GM12864 (cell line): ENCODE results near the gene NOL3.
A peak's percentile ranks its signal among the peaks of the same experiment; 100 is the strongest.
"Not testable (repeated sequence)": the region's sequence is repeated elsewhere in the genome, so short reads cannot be mapped to it uniquely, and the experiment has no call there.

Experiments used
- DNase-seq: peaks from one replicate; pipeline ENCODE4 v3.0.0-alpha.2; 2011; ENCODE audit warnings: low read depth
- H3K4me3 ChIP-seq: 2 replicates; pipeline ENCODE4 v1.5.1; 2011; ENCODE audit warnings: mild to moderate bottlenecking, low read depth, low read length, control low read depth
- CTCF ChIP-seq: IDR thresholded peaks from 2 replicates; pipeline ENCODE4 v1.5.1; 2011; ENCODE audit warnings: low read depth, mild to moderate bottlenecking, moderate library complexity, low read length, control low read depth, inconsistent platforms; ENCODE audit errors: missing control alignments

NOL3 gene

GRCh38 chr16:67170168-67170948 is at the start of gene NOL3:
Gene NOL3 (plus strand): TSS chr16:67170538.
- H3K4me3 ChIP-seq = peak within 1 kb of the TSS; percentile 61
- no peak for DNase-seq
- TF ChIP-seq CTCF = peak; percentile 11

DNA sequence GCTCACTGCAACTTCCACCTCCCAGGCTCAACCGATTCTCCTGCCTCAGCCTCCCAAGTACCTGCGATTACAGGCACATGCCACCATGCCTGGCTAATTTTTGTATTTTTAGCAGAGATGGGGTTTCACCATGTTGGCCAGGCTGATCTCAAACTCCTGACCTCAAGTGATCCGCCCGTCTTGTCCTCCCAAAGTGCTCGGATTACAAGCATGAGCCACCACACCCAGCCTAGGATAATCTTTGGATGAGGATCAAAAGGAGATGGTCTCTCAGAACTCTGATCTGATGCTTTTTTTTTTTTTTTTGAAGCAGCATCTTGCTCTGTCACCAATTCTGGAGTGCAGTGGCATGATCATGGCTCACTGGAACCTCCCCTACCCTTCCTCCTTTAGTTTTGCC is 47.5 kb upstream of the NOL3 start:
- DNase-seq, H3K4me3 ChIP-seq: not testable (repeated sequence)

GRCh38 chr16:67128417-67128816 is 41.9 kb upstream of the NOL3 start:
- no peak for TF ChIP-seq CTCF
- H3K4me3 ChIP-seq = no peak overlapping the region
- no peak for DNase-seq

DNA sequence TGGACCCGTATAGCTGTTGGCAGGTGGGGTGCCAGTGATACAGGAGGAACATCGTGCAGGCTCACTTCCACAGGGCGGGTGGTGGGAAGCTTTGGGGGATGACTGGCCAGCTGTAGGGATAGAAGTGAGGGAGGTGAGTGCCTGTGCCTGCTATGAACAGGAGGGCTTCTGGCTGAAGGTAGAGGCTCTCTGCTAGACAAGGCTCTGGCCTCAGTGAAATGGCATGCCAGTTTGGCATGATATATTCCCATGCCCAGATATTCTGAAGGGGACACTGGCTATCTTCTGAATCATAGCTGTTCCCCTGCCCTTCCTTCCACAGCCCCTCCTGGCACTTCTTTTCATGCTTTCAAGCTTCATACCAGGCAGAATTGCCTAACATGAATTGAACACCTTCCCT is 41.5 kb upstream of the NOL3 start:
- no peak for TF ChIP-seq CTCF
- DNase-seq = no peak

GRCh38 chr16:67129422-67129821 is 40.9 kb upstream of the NOL3 start:
- no peak overlapping the region for H3K4me3 ChIP-seq
- no peak for DNase-seq
- TF ChIP-seq CTCF = no peak

More for the DNA sequence above, 41.5 kb upstream of the NOL3 start:
- H3K4me3 ChIP-seq = no peak overlapping the region

DNA sequence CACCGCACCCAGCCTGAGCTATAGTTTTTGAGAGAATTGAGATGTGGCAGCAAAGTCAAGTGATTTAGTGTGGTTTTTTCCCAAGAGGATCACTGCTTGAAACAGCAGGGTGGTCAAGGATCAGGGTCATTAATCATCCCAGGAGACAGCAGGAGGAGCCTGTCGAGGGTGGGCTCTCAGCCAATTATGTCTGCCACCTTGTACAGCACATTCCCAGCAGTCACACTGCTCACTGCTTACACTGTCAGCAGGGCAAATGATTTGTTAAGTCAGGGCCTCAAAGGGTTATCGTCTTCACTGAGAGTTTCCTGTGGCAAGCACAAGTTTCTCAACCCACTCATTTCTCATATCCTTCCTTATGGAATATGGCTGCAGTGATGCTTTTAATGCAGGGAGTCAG is 32.7 kb upstream of the NOL3 start:
- no peak for TF ChIP-seq CTCF
- no peak for DNase-seq
- no peak overlapping the region for H3K4me3 ChIP-seq

GRCh38 chr16:67141391-67141790 is 28.9 kb upstream of the NOL3 start:
- no peak for TF ChIP-seq CTCF
- H3K4me3 ChIP-seq = no peak overlapping the region
- DNase-seq = no peak
